ENCODE measurements around the gene ORMDL3.
A peak's percentile ranks its signal among the peaks of the same experiment; 100 is the strongest.

The ORMDL3 gene, protein sequence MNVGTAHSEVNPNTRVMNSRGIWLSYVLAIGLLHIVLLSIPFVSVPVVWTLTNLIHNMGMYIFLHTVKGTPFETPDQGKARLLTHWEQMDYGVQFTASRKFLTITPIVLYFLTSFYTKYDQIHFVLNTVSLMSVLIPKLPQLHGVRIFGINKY

DNA sequence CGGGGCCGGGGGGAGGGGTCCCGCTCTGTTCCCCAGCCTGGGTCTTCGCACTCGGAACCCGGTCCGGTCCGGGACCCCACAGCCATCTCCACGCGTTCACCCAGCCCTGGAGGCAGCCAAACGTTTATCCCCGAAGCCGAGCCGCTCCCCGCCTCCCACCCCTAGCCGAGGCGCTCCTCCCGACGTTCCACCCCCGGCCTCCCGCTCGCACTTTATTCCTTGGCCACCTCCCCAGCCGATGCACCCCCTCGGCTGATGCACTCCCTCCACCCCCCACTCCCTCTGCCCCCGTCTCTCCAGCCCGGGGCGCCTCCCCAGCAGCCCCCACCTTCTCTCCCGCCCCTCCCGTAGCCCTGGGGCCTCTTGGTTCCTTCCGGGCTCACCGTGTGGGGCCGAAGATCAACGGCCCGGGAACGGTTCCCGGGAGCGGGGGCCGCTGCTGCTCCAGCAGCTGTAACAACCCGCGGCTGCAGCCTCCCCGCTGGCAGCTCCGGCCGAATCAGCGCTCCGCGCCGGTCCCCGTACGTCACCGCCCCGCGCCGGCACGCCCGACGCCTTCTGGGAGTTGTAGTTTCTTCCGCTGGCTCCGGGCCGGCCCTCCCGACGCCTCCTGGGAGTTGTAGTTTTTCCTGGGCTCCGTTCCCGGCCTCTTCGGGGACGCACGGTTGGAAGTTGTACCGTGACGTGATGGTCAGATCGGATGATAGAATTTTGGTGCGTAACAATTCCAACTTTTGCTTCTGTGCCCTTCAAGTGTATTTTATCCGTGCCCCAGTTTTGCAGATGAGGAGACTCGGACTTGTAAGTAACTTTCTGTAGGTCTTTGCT lies at the start of gene ORMDL3, which contains the start of gene LRRC3C:
ORMDL3 (minus strand) TSS at position 501 of the 828 bp plus-strand sequence. CDS start 3,398 bp downstream, outside the sequence.
LRRC3C (plus strand) TSS at position 632 of the 828 bp plus-strand sequence. CDS start 13,792 bp downstream, outside the sequence.
- peak; percentile 35 for DNase-seq (ENCODE audit: low read depth)

DNA sequence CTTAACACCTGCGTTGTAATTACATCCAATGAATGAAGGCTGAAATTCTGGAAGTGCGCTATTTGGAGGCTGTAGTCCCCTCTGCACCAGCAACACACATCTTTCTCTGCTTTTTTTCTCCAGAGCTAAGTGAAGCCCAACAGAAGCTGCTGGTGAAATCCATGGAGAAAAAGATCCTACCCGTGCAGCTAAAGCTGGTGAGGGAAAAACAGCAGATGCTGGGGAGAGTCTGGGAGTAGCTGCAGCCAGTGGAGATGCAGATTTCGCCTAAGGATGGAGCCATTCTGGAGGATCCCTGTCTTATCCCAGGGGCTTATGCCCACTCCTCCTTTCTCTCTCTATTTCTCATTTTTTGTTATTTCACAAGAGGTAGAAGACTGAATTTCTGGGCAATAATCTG lies 48.4 kb upstream of the ORMDL3 start:
- DNase-seq (ENCODE audit: low read depth): no peak

DNA sequence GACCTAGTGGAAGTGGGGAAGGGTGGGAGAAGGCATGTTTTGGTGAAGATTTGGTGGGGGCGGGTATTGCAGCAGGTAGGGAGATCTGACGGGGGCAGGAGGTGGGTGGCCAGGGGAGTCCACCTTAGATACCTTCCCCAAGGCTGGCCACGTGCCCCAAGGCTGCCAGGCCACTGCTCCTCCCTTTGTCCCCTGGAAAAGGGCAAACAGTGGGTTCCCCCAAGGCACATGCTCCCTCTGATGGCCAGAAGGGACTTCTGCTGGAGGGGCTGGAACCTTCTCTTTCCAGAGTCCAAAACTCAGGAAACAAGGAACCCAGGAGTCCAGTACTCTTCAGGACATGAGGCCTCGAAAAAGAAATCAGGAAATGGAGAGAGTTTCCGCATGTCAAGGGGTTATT lies 47.0 kb upstream of the ORMDL3 start:
- no peak for DNase-seq (ENCODE audit: low read depth)

DNA sequence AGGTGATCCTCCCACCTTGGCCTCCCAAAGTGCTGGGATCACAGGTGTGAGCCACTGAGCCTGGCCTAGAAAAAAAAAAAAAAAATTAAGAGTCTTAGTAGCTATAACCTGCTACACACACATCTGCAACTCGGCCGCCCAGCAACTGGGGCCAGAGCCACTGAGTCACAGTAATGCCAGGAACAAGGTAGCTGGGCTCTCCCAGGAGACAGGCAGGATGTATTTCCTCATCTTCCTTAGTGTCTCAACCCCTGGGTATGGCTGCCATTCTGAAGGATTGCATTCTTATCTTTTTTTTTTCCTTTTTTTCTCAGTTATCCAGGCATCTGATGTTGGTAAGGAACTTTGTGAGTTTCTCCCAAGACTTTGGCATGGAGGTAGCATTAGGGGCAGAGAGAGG lies 46.1 kb upstream of the ORMDL3 start:
- DNase-seq (ENCODE audit: low read depth): no peak

DNA sequence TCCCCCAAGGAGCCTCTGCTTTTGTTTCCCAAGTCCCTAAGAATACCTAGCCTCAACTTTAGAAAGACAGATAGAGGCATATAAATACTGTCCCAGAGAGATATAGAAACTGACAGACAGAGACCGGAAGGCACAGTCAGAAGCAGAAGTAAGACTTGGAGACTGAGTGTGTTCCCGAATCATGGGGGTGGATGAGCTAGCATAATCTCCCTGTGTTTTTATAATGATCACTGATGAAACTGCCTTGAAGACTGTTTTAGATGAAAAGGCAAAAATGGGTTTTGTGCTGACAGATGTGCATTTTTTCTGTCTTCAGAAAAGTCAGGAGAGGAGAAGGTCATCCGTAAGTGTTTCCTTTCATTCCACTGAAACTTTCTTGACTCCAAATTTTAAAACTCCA lies 44.9 kb upstream of the ORMDL3 start:
- DNase-seq (ENCODE audit: low read depth): no peak

DNA sequence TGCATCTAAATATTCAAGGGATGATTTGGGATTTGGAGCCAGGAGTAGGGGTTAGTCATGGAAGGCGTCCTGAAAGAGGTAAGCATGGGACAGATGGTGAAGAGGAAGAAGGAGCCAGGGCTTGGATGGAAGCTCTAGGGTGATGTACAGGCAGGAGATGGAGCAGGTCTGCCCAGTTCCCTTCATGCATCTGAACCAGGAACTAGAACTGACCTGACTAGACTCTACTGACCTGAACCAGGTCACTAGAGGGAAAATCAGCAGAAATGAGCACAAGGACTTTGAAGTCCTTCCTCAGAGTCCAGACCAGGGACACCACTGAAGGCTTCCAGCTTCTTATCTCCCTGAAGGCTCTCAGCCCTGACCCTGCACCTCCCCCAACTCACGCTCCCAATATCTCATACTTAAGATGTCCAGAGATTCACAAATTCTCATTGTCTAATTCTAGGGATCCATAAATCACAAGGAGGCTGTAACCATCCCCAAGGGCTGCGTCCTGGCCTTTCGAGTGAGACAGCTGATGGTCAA lies 43.7 kb upstream of the ORMDL3 start:
- DNase-seq (ENCODE audit: low read depth): no peak

DNA sequence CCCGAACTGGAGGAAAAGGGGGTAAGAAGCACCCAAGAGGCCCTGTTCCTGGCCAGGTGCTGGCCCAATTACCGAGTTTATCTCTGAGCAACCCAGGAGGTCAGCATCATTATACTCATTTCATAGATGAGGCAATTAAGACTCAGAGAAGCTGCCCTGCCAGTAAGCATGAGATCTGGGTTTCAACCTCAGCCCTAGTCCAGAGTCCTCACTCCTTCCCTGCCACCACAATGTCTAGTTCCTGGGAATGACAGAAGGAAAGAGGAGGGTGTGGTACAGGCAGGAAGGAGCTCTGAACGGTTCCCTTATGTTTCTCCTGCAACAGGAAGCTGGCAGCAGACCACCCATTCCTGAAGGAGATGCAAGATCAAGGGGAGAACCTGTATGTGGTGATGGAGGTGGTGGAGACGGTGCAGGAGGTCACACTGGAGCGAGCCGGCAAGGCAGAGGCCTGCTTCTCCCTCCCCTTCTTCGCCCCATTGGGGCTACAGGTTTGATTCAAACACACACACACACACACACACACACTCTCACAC lies 42.8 kb upstream of the ORMDL3 start:
- no peak for DNase-seq (ENCODE audit: low read depth)

DNA sequence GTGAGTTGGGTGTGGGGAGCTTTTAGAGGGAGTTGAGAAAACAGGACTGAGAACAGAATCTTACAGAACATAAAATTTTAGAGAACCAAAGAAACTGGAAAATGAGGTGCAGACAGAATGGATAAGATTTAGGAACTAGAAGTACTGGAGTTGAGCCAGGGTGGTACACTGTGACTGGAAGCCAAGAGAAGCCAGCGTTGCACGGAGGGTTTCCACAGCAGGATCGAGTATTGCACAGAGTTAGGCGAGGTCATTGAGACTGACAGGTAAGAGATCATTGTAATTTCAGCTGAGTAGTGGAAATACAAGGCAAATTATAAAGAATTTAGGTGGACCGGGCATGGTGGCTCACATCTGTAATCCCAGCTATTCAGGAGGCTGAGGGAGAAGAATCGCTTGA lies 42.0 kb upstream of the ORMDL3 start:
- no peak for DNase-seq (ENCODE audit: low read depth)

DNA sequence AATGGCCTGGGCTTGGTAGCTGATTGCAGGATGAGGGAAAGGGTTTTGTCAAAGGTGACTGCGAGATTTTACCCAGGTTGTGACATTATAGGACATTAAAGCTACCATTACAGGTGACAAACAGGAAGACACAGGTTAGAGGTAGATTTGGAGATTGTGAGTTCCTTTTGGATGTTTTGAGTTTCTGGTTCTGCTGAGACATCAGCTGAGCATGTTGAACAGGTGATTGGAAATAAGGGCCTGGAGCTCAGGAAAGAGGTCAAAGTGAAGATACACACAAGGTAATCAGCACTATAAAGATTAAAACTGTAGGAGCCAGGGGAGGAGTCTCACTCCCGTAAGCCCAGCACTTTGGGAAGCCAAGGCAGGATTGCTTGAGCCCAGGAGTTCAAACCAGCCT lies 41.4 kb upstream of the ORMDL3 start:
- no peak for DNase-seq (ENCODE audit: low read depth)

DNA sequence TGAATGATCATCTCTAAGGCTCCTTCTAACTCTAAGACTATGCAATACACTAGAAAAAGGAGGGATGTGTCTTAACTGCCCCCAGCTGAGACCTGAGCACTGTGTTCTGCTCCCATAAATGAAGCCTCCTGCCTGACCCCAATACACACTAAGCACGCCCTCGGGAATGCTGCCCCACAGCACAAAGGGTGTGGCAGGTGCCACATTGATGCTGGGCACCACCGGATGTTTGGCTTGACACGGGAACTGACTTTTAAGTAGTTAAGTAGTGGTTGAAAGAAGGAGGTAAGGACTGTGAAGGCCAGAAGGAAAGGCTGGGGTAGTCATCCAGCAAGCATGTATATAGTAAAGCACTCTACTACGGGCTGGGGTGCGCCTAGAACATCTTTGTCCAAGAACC lies 39.4 kb upstream of the ORMDL3 start:
- DNase-seq (ENCODE audit: low read depth): no peak

DNA sequence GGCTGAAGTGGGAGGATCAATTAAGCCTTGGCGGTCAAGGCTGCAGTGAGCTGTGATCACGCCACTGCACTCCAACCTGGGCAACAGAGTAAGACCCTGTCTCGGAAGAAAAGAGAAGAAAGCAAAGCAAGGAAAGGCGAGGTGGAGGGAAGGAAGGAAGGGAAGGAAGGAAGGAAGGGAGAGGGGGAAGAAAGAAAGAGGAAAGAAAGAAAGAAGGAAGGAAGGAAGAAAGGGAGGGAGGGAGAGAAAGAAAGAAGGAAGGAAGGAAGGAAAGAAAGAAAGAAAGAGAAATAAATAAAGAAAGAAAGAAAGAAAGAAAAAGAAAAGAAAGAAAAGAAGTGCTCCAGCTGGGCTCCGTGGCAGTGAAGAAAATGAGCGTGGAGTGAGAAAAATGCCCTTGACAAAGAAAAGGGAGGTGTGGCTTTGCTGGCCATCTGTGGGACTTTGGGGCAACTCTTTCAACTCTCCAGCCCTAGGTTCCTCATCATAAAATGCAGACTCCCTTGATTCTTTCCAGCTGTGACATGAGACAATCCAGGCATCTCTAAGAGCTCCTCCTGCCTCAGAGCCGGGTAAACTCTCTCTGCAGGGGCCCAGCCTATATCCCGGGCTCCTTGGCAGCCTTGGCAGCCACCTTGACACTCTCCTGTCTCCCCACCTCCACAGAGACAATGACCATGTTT lies 37.8 kb upstream of the ORMDL3 start:
- no peak for DNase-seq (ENCODE audit: low read depth)

DNA sequence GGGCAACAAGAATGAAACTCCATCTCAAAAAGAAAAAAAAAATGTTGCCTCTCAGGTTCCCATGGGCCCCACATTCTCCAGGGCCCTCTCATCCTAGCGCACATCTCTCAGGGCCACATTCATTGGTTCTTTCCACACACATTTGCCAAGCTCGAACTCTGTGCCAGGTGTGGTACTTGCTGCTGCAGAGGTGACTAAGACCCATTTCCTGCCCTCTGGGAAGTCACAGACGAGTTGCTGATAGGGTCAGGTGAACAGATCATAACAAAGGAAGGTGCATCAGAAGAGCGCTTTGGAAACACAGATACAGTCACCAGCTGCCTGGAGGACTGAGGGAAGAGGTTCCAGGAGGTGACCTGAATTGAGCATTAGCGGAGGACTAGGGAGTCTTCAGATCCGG lies 36.4 kb upstream of the ORMDL3 start:
- no peak for DNase-seq (ENCODE audit: low read depth)

DNA sequence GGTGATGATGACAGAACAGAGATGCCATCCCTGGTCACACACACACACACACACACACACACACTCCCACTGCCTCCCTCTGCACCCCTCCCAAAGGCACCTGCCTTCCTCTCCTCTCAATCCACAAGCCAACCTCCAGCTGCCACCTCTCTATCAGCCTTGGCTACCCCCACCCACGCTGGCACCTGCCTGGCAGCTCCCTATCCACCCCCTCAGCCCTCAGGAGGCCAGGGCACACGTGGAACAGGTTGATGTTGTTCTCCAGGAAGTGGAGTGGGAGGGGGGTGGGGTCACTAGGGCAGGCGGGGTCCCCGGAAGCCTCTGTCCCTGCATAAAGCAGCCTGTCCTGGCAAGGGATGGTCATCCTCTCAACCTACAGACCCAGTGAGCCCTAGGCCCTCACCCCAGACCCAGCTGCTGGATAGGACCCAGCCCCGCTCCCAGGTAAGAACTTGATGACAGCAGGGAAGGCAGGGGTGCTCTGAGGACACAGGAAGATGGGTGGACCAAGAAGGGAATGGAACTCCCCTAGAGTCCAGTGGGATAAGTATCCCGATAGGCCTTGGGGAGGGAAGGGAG lies 35.3 kb upstream of the ORMDL3 start, which contains the start of gene GSDMA:
GSDMA (plus strand) TSS at position 363 of the 579 bp plus-strand sequence. CDS start 2,684 bp downstream, outside the sequence.
- DNase-seq (ENCODE audit: low read depth): no peak

DNA sequence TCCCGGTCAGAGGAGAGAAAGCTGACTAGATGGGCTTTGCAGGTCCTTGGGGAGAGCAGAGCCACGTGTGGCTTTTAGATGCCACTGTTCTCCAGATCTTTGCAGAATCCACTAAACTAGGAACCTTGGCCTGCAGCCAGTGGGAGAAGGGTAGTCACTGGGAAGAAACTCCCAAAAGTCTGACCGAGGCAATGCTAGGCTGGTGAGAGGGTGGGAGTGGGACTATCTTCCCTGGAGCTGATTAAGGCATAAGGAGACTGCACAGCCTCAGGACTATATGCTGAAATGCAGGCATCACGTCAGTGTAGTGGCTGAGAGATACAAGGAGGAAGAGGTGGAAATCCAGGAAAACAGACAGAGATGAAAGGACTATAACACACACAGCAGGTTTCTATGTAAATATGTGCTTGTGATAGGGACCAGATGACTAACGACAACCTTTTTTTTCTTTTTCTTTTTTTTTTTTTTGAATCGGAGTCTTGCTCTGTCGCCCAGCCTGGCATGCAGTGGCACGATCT lies 33.2 kb upstream of the ORMDL3 start:
- no peak for DNase-seq (ENCODE audit: low read depth)

DNA sequence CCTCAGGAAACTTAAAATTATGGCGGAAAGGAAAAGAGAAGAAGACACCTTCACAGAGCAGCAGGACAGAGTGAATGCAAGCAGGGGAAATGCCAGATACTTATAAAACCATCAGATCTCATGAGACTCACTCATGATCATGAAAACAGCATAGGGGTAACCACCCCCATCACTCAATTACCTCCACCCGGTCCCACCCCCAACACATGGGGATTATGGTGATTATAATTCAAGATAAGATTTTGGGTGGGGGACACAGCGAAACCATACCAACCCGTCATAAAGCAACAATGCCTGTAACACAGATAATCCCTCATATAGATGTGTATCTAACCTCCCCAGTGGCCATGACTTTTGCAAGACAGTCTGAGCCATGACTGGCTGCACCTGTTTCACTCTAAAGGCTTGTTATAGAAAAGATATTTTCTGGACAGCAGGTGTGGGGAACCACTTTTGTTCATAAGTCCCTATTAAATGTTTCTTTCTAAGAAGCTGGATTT lies 28.4 kb upstream of the ORMDL3 start:
- no peak for DNase-seq (ENCODE audit: low read depth)

DNA sequence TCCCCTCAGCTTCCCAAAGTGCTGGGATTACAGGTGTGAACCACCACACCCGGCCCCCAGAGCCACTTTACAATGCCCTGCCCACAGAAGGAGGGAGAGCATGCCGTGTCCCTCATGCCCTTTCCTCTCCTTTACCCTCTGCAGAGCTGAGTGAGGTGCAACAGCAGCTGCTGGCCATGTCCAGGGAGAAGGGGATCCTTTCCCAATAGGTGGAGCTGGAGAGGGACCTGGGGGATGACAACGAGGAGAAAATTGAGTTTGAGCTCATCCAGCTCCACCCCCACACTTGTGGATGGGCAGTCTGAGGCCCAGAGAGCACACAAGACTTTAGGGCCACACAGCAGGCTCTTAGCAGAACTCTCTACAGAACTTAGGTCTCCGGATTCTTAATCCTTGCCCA lies 27.5 kb upstream of the ORMDL3 start:
- no peak for DNase-seq (ENCODE audit: low read depth)

DNA sequence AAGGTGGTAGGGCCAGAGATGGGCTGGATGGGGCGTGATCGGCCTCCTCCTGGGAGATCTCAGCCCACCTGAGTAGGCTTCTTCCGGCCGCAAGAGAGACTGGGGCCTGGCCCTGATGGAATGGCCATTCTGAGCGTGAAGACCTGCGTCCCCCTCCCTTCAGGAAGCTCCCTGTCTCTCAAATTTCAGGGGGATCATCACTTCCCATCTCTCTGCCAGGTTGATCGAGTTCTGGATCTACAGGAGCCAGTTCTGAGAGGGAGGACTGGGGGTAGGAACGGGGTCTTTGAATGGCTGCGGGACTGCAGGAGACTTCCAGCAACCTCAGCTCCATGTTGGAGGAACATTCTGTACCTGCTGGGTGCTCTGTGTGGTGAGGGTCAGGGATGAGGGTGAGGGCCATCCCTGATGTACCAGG lies 26.1 kb upstream of the ORMDL3 start:
- no peak for DNase-seq (ENCODE audit: low read depth)

DNA sequence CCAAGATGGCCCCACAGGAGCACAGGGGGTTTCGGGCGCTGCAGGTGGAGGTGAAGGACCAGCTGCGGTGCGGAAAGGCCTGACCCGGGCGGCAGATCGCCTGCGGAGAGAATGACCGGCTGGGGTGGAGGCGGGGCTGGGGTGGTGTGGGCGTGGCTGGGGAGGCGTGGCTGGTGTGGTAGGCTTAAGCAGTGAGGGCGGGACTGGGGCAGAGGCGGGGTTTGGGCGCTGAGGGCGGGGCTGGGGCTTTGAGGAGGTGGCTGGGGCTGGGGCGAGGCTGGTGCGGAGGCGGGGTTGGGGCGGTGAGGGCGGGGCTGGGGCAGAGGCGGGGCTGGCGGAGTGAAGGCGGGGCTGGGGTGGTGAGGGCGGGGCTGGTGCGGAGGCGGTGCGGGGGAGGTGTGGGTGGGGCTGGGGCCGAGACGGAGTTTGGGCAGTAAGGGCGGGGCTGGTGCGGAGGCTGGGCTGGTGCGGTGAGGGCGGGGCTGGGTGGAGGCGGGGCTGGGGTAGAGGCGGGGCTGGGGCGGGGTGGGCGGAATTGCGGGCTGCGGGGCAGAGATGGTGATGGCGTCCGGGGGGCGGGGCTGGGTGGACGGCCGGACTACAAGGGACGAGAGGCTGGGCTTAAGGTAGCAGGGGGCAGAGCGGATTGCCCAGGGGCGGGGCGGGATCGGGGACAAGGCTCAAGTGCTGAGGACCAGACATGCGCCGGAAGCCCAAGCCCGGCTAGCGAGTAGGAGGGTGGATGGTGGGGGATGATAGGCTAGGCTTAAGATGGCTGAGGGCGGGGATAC lies 25.5 kb upstream of the ORMDL3 start:
- peak; percentile 64 for DNase-seq (ENCODE audit: low read depth)

DNA sequence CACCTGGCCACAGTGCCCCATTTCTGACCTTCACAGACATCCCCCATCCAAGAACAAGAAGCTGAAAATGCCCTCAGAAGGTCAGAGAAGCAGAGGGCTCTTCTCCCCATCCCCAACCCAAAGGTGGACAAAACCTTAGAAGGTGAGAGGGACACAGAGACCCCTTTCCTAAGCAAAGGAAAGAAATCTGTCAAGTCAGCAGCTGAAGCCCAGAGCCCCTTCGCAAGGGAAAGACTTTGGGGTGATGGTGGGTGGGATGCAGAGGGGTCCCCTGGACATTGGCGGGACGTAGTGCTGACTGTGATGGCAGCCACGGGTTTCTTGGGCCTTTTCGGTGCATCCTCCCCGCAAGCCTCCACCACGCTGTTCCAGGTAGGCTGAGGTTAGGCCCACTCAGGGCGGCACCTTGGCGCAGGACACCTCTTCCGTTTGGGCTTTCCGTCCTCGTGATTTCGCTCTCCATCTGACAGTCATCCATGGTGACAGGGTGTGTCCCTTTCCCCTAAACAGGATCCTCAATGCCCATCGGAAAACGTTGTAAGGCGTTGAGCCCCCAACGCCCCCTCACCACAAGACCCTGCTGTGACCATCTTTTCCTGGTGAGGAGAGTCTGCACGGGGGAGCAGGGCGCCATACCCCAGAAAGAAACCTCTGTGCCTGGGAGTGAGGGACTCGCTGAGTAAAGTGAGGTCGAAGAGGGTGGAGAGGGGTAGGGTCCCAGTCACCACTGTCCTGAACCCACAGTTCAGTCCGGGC lies 24.7 kb upstream of the ORMDL3 start:
- DNase-seq (ENCODE audit: low read depth): no peak

DNA sequence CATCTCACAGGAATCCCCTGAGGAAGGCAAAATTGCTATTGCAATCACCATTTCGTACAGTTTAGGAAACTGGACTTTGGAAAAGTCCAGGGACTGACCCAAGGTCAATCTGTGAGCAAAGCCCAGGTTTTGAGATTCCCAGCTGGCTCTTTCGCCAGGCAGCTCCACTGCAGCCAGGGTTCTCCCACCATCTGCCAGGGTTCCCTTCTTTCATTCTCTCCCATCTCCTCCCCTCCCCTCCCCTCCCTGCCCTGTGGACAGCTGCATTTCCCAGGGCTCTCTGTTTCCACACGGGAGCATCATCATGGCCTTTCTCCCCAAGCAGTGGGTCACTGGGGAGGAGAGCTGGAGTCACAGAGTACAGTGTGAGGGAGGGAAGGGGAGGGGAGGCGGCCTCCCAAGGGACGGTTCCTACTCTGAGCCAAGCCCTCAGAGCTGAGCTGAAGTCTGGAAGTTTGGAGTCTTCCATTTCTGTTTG lies 23.5 kb upstream of the ORMDL3 start:
- no peak for DNase-seq (ENCODE audit: low read depth)
